Measurements from ENCODE around the gene ADM2. TPM values are rescaled to one million over a fixed set of nuclear protein-coding genes. Genes with fewer than 3 reads are reported as not detected.

Gene ADM2
- total and polyA plus RNA-seq, 2 donors (not counting 1 experiment from before 2014, with no cell fraction given): 0.73 to 5.8 TPM

GRCh38 chr22:50441428-50441993 lies 39.8 kb upstream of the ADM2 start:
- Histone ChIP-seq H3K4me3 (replicated peaks in 1 of 4; ENCODE audit: control extremely low read depth in 1 of 4, insufficient read depth in 1 of 4, low read depth in 3 of 4, low read length in 4 of 4) (no peak overlapping the region), H2AFZ (ENCODE audit: low read length) (no peak overlapping the region), H3K27ac (ENCODE audit: insufficient read depth, low read length) (no peak overlapping the region), H3K9me3 (ENCODE audit: control insufficient read depth, insufficient read depth, low read depth, low read length) (no peaks in the 10 kb centered on the region), H3K4me2 (ENCODE audit: extremely low read depth, insufficient read depth, low read length) (no peak overlapping the region), H3K27me3 (ENCODE audit: control insufficient read depth, insufficient read depth, low read length) (no peaks in the 10 kb centered on the region), H3K9ac (ENCODE audit: insufficient read depth, low read length) (no peak overlapping the region), H4K20me1 (ENCODE audit: control insufficient read depth, extremely low read depth, insufficient read depth, low read length) (no peaks in the 10 kb centered on the region), H3K79me2 (ENCODE audit: control insufficient read depth, insufficient read depth, low read length) (no peaks in the 10 kb centered on the region), H3K4me1 (ENCODE audit: control insufficient read depth, extremely low read depth, insufficient read depth, low read length) (peaks cover 8% of the 10 kb centered on the region), H3K36me3 (ENCODE audit: control insufficient read depth, insufficient read depth, low read length) (peaks cover 33% of the 10 kb centered on the region)
- TF ChIP-seq EZH2 (IDR thresholded peaks at IDR 0.05; ENCODE audit: low read length, missing control alignments) (no peak), CTCF (conservative IDR thresholded peaks at IDR 0.05 in 1 of 2, IDR thresholded peaks at IDR 0.05 in 1 of 2; ENCODE audit: low read depth in 1 of 2, low read length in 2 of 2) (no peak)
- DNase-seq (ENCODE audit: low read depth in 2 of 2): no peak

GRCh38 chr22:50443197-50443596 lies 38.1 kb upstream of the ADM2 start:
- H3K27me3 ChIP-seq (ENCODE audit: control insufficient read depth, insufficient read depth, low read length): no peaks in the 10 kb centered on the region
- no peak overlapping the region for H3K4me3 ChIP-seq (replicated peaks in 1 of 4; ENCODE audit: control extremely low read depth in 1 of 4, insufficient read depth in 1 of 4, low read depth in 3 of 4, low read length in 4 of 4)
- no peak overlapping the region for H3K4me2 ChIP-seq (ENCODE audit: extremely low read depth, insufficient read depth, low read length)
- peaks cover 8% of the 10 kb centered on the region for H3K4me1 ChIP-seq (ENCODE audit: control insufficient read depth, extremely low read depth, insufficient read depth, low read length)
- H3K27ac ChIP-seq (ENCODE audit: insufficient read depth, low read length): no peak overlapping the region
- H2AFZ ChIP-seq (ENCODE audit: low read length): no peak overlapping the region
- no peak for TF ChIP-seq EZH2 (IDR thresholded peaks at IDR 0.05; ENCODE audit: low read length, missing control alignments)
- TF ChIP-seq CTCF (conservative IDR thresholded peaks at IDR 0.05 in 1 of 2, IDR thresholded peaks at IDR 0.05 in 1 of 2; ENCODE audit: low read depth in 1 of 2, low read length in 2 of 2): no peak
- H3K79me2 ChIP-seq (ENCODE audit: control insufficient read depth, insufficient read depth, low read length): no peaks in the 10 kb centered on the region
- H3K9ac ChIP-seq (ENCODE audit: insufficient read depth, low read length): no peak overlapping the region
- H3K9me3 ChIP-seq (ENCODE audit: control insufficient read depth, insufficient read depth, low read depth, low read length): no peaks in the 10 kb centered on the region
- peaks cover 32% of the 10 kb centered on the region for H3K36me3 ChIP-seq (ENCODE audit: control insufficient read depth, insufficient read depth, low read length)
- no peaks in the 10 kb centered on the region for H4K20me1 ChIP-seq (ENCODE audit: control insufficient read depth, extremely low read depth, insufficient read depth, low read length)
- no peak for DNase-seq (ENCODE audit: low read depth in 2 of 2)

GRCh38 chr22:50443801-50444625 lies 37.3 kb upstream of the ADM2 start:
- H3K27me3 ChIP-seq (ENCODE audit: control insufficient read depth, insufficient read depth, low read length): no peaks in the 10 kb centered on the region
- no peak for DNase-seq (ENCODE audit: low read depth in 2 of 2)
- no peak overlapping the region for H3K4me3 ChIP-seq (replicated peaks in 1 of 4; ENCODE audit: control extremely low read depth in 1 of 4, insufficient read depth in 1 of 4, low read depth in 3 of 4, low read length in 4 of 4)
- TF ChIP-seq EZH2 (IDR thresholded peaks at IDR 0.05; ENCODE audit: low read length, missing control alignments) (no peak), CTCF (conservative IDR thresholded peaks at IDR 0.05 in 1 of 2, IDR thresholded peaks at IDR 0.05 in 1 of 2; ENCODE audit: low read depth in 1 of 2, low read length in 2 of 2) (no peak)
- no peaks in the 10 kb centered on the region for H3K79me2 ChIP-seq (ENCODE audit: control insufficient read depth, insufficient read depth, low read length)
- no peak overlapping the region for H3K4me2 ChIP-seq (ENCODE audit: extremely low read depth, insufficient read depth, low read length)
- H3K9ac ChIP-seq (ENCODE audit: insufficient read depth, low read length): no peak overlapping the region
- peaks cover 32% of the 10 kb centered on the region for H3K36me3 ChIP-seq (ENCODE audit: control insufficient read depth, insufficient read depth, low read length)
- no peak overlapping the region for H3K27ac ChIP-seq (ENCODE audit: insufficient read depth, low read length)
- no peaks in the 10 kb centered on the region for H3K9me3 ChIP-seq (ENCODE audit: control insufficient read depth, insufficient read depth, low read depth, low read length)
- H2AFZ ChIP-seq (ENCODE audit: low read length): no peak overlapping the region
- H3K4me1 ChIP-seq (ENCODE audit: control insufficient read depth, extremely low read depth, insufficient read depth, low read length): peaks cover 8% of the 10 kb centered on the region
- no peaks in the 10 kb centered on the region for H4K20me1 ChIP-seq (ENCODE audit: control insufficient read depth, extremely low read depth, insufficient read depth, low read length)

Data from fibroblast of lung (primary cell).